Measurements from ENCODE around the gene EEF1B2. TPM values are rescaled to one million over a fixed set of nuclear protein-coding genes. Genes with fewer than 3 reads are reported as not detected.
A peak's percentile ranks its signal among the peaks of the same experiment; 100 is the strongest.
"Not testable (repeated sequence)": the region's sequence is repeated elsewhere in the genome, so short reads cannot be mapped to it uniquely, and the experiment has no call there.

Gene EEF1B2
- total RNA-seq, 1 experiment from 2014 or later: 409 TPM

GRCh38 chr2:206164261-206164862 lies 4.7 kb downstream of the EEF1B2 start:
- peak; percentile 44 for DNase-seq (ENCODE audit: low read depth)

DNA sequence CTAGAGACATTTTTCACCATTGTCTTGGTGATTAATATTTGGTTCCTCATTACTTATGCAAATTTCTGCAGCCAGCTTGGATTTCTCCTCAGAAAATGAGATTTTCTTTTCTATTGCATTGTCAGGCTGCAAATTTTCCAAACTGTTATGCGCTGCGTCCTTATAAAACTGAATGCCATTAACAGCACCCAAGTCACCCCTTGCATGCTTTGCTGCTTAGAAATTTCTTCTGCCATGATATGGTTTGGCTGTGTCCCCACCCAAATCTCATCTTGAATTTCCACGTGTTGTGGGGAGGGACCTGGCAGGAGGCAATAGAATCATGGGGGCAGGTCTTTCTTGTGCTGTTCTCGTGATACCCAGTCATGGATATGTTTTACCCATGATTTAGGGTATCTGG lies 8.5 kb downstream of the EEF1B2 start:
- DNase-seq (ENCODE audit: low read depth): not testable (repeated sequence)

DNA sequence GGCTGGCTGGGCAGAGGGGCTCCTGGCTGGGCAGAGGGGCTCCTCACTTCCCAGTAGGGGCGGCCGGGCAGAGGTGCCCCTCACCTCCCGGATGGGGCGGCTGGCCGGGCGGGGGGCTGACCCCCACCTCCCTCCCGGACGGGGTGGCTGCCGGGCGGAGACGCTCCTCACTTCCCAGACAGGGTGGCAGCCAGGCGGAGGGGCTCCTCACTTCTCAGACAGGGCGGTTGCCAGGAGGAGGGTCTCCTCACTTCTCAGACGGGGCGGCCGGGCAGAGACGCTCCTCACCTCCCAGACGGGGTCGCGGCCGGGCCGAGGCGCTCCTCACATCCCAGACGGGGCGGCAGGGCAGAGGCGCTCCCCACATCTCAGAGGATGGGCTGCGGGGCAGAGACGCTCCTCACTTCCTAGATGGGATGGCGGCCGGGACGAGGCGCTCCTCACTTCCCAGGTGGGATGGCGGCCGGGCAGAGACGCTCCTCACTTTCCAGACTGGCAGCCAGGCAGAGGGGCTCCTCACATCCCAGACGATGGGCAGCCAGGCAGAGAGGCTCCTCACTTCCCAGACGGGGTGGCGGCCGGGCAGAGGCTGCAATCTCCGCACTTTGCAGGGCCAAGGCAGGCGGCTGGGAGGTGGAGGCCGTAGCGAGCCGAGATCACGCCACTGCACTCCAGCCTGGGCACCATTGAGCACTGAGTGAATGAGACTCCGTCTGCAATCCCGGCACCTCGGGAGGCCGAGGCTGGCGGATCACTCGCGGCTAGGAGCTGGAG lies 12.1 kb downstream of the EEF1B2 start:
- not testable (repeated sequence) for DNase-seq (ENCODE audit: low read depth)

- no peak for DNase-seq (ENCODE audit: low read depth)
Measured at GRCh38 chr2:206173147-206173546, 13.5 kb downstream of the EEF1B2 start.

DNA sequence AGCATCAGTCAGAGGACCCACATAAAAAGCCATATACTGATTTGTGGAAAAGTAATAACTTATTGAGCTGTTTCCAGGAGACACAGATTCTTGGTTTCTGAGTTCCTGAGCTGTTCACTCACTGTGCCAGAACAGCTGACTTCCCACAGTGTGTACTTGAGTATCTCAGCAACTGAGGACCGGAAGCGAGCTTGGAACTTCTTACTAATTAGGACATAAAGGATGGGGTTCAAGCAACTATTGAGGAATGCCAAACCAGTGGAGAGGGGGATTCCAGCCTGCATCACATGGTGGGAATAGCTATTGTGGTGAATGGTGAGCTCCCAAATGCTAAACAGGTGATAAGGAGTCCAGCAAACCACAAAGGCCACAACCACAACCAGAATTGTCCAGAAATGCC lies 16.4 kb downstream of the EEF1B2 start:
- DNase-seq (ENCODE audit: low read depth): no peak

DNA sequence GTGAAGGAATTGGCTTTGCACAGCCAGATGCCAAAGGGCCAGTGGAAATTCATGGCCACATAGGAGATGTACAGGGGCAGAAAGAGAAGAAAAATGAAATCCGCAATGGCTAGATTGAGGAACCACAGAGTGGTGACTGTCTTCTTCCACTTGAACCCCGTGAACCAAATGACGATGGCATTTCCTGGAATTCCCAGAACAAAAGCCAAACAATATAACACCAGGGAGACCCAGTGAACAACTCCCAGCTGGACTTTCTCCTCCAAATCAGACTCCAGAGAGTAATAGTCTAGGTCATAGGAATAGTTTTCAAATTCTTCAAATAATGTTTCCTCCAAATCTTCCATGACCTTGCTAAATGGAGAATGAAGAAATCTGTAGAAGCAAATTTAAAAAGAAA lies 17.2 kb downstream of the EEF1B2 start:
- DNase-seq (ENCODE audit: low read depth): no peak

- DNase-seq (ENCODE audit: low read depth): not testable (repeated sequence)
Measured at GRCh38 chr2:206181526-206181925, 21.8 kb downstream of the EEF1B2 start.

DNA sequence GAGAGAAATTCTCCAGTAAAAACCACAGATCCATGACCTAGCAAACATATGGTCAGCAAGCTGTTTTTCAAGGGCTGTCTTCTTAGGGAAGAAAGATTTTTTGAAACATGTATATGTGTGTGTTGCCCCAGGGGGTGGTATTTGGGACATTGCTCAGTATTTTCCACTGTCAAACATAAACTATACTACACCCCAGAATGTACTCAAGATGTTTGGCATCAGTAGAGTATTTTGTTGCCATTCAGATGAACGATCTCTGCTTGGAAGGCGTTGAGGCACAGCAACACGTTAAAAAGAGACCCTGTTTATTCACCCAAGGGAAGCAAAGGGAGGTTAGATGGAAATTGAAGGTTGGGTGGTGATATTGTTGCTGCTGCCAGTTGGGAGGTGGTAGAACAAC lies 30.0 kb downstream of the EEF1B2 start:
- no peak for DNase-seq (ENCODE audit: low read depth)

DNA sequence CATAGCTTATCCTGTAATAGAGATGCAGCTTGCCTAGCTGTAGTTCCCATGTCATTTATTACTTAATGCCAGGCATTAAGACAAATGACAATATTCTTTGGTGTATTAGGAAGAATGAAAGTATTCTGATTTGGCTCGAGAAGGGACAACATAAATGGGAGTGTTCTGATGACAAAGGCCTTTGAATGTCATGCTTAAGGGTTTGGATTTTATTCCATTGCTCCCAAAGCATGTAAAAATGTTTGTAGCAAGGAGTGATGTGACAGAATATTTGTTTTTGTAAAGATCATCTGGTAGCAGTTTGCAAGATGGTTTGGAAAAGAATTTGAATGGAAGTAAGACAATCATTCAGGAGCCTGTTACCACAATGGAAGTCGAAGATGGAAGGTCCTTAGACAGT lies 30.4 kb downstream of the EEF1B2 start:
- DNase-seq (ENCODE audit: low read depth): no peak

- no peak for DNase-seq (ENCODE audit: low read depth)
Measured at GRCh38 chr2:206190689-206191088, 31.0 kb downstream of the EEF1B2 start.

GRCh38 chr2:206192157-206192556 lies 32.5 kb downstream of the EEF1B2 start:
- DNase-seq (ENCODE audit: low read depth): no peak

DNA sequence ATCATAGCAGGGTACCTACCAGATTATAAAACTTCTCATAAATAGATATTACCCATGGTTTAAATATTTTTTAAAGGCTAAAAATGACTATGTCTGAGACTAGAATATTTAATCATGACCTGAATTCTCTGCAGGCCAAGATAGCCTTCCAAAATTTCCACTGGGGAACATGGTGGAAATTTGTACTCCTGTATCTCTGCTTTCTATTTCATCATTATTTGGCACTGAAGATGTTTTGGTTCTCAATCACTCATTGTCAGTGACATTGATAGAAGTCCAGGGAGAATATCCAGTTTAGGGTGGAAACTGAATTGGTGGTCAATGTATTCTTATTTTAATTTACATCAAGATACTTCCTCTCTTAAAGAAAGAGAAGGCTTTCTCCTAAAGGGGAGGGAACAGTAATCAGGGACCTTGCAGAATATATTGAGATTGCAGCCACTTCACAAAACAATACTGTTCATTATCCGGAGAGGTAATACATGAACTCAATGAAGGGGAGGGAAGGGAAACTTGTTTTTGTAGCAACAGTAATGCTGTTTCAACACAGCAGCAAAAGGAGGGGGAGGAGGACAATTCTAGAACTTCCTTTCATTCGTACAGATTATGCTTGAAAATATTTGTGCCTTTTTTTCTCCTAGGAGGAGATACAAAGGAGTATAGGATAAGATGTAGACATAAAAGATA lies 34.1 kb downstream of the EEF1B2 start:
- DNase-seq (ENCODE audit: low read depth): no peak

DNA sequence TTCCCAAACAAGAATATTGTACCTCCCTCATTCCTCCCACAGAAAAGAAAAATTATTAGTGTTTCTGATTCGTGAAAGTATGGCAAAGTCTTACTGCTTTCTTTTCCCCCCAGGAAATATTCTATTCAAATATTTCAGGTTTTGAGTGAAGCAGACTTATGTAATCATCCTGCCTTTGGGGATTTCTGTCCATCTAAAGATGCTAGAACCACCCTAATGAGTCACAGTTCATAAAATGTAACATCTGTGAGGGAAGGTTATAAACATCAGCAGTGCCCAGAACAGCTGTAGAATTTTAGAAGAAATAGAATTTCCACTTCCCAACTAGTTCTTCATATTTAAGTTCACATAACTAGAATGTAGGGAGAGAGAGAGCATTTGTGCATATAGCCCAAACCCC lies 39.0 kb downstream of the EEF1B2 start:
- peak; percentile 45 for DNase-seq (ENCODE audit: low read depth)

DNA sequence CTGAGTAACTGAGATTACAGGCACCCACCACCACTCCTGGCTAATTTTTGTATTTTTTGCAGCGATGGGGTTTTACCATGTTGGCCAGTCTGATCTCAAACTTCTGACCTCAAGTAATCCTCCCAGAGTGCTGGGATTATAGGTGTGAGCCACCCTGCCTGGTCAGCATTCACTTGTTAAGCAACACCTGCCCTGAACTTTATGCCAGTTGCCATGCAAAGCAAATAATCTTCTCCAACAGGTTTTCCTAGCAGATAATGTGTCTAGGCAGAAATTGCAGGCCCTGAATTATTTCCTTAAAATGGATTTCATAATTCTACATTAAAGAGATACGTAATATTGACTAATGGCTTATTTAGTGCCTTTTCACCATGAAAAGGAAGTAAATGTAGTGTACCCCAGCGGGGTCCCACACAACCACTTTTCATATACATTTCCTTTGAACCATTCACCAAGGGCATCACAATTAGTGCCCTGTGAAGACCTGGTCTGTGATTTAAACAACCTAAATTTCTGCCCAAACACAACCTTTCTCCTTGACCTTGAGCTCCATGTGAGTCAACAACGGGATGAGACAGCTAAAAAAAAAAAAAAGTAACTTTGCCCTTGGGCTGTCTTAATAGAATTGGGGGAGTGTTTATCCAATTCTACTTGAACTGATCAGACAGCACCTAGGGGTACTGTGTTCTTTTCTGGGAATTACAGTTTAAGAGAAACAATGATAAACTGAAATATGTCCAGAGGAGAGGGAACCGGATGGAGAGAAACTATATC lies 41.6 kb downstream of the EEF1B2 start:
- no peak for DNase-seq (ENCODE audit: low read depth)

DNA sequence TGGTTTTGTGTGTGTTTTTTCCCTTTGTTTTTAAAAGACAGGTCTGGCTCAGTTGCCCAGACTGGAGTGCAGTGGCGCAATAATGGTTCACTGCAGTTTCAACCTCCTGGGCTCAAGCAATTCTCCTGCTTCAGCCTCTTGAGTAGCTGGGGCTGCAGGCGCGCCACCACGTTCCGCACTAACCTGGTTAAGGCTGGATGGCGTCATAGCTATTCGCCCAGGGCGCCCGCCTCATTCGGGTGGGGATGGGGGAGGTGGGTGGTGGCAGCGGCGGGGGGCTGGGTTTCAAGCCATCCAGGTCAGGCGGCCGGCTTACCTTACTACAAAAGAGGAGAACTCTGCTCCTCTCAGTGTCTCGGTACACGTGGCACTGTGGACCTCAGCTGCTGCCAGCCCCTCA lies 42.8 kb downstream of the EEF1B2 start:
- no peak for DNase-seq (ENCODE audit: low read depth)

GRCh38 chr2:206203331-206203730 lies 43.6 kb downstream of the EEF1B2 start:
- no peak for DNase-seq (ENCODE audit: low read depth)

DNA sequence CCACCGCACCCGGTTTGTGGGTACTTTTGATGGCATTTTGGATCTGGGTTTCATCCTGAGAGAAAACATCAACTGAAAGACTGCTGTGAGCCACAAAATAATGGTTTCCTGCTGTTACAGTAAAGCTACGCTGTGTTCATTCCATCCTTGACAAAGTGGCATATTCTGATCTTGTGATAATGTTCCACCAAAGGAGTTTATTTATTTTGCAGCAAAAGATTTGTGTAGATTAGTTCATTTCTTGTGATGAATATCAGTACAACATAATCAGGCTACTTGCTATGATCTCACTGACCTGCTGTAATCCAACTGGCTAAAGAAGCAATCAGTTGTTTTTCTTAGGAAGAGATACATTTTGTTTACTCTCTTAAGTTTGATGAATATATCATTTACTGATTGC lies 45.0 kb downstream of the EEF1B2 start:
- DNase-seq (ENCODE audit: low read depth): no peak

DNA sequence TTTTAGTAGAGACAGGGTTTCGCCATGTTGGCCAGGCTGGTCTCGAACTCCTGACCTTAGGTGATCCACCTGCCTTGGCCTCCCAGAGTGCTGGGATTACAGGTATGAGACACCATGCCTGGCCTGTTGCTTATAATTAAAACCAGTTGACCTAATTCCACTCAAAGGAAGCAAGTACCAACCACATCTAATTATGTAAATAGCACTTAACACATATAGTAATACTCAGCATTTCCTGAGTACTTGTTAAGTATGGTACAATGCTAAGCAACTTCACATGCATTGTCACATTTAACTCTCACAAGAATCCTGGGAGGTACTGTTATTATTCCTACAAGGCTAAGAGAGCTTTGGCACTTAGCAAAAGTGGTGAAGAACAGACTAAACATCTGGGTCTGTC lies 47.6 kb downstream of the EEF1B2 start:
- not testable (repeated sequence) for DNase-seq (ENCODE audit: low read depth)

- no peak for DNase-seq (ENCODE audit: low read depth)
Measured at GRCh38 chr2:206208900-206209299, 49.2 kb downstream of the EEF1B2 start.

DNA sequence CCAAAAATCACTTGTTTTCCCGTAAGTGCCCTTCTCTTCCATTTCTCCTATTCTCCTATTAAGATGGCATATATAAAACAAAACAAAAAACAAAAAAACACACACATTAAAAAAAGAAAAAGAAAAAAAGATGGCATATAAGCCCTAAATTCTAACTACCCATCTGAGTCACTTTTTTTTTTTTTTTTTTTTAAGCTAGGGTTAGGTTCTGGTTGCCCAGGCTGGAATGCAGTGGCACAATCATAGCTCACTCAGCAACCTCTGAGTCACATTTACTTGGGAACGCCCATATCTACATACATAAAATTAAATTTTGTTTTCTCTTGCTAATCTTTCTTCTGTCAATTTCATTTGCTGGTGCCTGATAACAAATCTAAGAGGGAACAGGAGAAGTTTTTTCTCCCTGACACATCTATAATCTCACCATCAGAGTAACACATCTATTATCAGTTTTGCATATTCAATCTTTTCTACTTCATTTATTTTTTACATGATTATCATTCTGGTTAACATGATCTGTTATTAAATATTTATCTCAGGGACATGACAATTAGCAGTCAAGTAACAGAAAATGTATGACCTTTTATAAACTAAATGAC lies 52.1 kb downstream of the EEF1B2 start:
- peak; percentile 45 for DNase-seq (ENCODE audit: low read depth)
